AML-193 (cell line): ENCODE measurements around the gene TACC2.
"Not testable (repeated sequence)": the region's sequence is repeated elsewhere in the genome, so short reads cannot be mapped to it uniquely, and the experiment has no call there.

ENCODE experiments used
- DNase-seq, 2 experiments: peaks; one replicate each; lab custom pipeline; 2025; lab: John Stamatoyannopoulos, UW

Gene TACC2

DNA sequence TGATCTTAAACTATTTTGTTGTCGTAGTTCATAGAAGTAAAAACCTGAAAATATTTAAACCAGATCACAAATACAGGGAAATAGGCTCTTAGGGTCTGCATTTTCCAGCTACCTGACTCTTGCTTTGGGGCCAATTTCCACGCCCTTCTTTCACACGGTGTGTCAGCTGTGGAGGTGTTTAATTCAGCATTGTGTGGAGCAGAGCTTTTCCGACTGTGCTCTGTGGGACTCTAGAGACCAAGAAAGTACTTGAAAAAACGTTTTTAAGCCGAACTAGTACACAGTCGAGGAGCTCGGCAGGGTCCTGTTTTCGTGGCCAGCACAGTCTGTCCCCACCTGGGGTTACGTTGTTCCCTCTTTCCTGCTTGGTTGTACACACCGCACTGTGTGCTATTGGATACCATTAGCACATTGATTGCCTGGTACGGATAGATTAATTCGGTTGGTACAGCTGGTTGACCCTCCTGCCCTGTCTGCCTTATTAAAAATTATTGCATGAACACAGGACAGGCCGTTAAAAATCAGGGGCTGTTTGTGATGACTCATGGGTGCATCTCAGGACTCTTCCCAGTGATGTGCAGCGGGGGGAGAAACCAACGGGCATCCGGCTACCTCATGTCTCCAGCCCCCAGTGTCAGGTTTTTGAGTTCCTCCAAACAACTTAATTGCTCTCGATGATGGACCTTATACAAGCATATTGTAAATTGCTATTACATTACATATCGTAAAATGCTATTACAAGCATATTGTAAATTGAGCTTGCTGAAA, 201.4 kb downstream of the TACC2 start:
- DNase-seq, result no peak

- DNase-seq, result no peak
These were observed 203.1 kb downstream of the TACC2 start for GRCh38 chr10:122191936-122192541.

- DNase-seq, result no peak
These were observed 205.3 kb downstream of the TACC2 start for GRCh38 chr10:122194251-122194650.

DNA sequence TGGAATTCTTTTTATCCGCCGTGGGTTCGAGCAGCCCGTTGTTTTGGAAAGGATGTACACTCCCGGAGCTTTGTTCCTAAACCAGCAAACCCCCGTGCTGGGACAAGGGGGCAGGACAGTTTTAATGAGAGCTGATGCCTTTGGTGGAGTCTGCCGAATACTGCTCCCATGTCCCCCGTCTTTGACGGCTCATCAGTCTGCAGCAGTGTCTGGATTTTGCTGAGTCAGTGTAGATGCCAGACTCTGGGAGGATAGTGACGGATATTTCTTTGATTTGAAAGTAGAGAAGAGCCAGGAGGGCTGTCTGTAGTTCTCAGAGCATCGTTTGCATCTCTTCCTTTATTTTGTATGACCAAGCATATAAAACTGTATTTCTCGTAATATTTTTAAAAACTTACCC, 207.3 kb downstream of the TACC2 start:
- DNase-seq, result no peak

GRCh38 chr10:122197611-122198222, 208.8 kb downstream of the TACC2 start:
- no peak for DNase-seq

GRCh38 chr10:122198631-122199030, 209.7 kb downstream of the TACC2 start:
- no peak for DNase-seq

DNA sequence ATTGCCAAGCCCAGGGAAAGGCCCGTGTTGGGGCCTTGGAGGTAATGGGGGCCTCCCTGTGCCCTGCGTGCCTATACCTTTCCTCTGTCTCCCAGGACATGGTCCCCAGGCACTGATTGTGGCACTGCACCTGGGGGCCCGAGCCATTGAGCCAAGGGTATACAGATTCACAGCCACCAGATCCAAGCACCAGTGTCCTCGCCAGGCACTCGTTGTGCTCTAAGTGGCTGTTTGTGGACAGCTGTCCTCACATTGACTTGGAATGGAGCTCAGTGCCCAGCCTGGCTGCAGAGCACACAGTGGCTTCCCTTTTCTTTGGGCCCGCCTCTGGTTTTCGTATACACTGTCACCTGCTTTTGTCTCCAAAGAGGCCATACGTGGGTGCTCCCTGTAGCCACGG, 210.1 kb downstream of the TACC2 start:
- no peak for DNase-seq

GRCh38 chr10:122199689-122200088, 210.7 kb downstream of the TACC2 start:
- no peak for DNase-seq

GRCh38 chr10:122201401-122201800, 212.4 kb downstream of the TACC2 start:
- DNase-seq, result no peak

GRCh38 chr10:122203180-122203579, 214.2 kb downstream of the TACC2 start:
- DNase-seq, result not testable (repeated sequence)

DNA sequence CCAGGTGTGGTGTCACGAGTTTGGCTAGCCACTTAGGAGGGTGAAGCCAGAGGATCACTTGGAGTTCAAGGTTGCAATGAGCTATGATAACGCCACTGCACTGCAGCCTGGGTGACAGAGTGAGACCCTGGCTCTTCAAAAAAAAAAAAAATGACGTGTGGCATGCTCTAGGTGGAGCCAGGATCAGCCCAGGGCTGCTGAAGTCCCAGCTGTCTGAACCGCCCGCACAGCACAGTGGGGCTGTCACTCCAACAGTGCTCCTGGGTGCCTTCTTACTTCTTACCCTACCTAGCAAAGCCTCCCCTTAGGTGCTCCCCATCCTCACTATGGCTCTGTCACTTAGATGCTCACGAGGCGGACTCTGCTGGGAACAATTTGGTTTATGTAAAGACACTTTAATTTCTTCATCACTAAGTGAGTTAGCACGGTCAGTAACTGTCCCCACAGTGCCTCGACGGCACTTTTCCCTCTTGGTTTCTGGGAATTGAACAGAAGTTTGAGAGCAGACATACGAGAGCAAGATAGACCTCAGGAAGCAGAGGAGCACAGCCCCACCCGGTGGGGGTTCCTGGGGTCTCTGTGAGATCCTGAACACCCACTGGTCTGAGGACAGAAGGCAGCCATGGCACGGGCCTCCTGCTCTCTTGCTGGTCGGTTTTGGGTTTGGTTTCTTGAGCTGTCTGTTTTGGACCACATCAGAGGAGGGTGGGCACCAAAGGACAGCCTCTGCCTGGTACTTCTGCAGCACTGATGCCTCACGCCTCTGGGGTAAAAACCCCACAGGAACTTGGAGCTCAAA, 215.9 kb downstream of the TACC2 start:
- DNase-seq, result no peak

DNA sequence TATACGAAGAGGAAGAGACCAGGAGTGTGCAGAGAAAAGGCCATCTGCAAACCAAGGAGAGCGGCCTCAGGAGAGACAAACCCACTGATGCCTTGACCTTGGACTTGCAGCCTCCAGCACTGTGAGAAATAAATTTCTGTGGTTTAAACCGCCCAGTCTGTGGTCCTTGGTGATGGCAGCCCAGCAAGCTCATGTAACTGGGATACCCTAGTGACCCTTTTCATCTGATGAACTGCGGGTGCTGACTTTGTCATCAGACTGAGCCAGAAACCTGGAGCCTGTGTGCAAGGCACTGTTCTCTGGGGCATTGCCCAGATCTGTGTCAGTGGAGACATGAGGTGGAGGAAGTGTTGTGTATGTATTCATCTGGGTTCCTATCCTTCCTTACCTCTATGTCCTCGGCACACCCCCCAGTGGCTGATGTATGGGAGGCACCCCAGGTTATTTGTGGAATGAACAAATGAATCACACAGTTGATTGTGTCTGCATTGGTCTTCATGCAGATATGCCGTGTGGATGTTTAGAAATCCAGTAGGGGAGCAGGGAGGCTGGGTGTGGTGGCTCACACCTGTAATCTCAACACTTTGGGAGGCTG, 217.6 kb downstream of the TACC2 start:
- DNase-seq, result no peak

GRCh38 chr10:122207163-122207562, 218.2 kb downstream of the TACC2 start:
- DNase-seq, result no peak

- no peak for DNase-seq
These were observed 218.6 kb downstream of the TACC2 start for GRCh38 chr10:122207596-122207995.

GRCh38 chr10:122208571-122209430, 219.8 kb downstream of the TACC2 start:
- no peak for DNase-seq

GRCh38 chr10:122210481-122211265, 221.7 kb downstream of the TACC2 start:
- DNase-seq, result no peak

GRCh38 chr10:122213364-122213763, 224.4 kb downstream of the TACC2 start:
- no peak for DNase-seq

DNA sequence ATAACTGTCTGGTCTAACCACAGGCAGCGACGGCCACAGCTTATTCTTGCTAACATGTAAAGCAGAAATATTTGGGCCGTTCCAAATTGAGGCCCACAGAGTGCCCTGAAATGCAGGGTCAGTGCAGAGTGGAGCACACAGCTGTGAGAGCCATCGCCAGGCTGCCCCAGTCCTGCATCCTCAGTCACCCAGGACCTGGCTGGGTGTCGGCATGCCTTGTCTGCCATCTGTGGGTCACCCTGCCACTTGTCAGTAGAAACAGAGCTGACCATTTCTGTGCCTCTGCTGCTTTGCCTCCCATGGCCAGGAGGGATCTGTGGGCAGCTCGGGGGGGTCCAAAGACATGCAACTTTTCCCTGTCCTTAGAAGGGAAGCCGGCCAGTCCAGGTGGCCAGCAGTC, 224.8 kb downstream of the TACC2 start:
- DNase-seq, result no peak

GRCh38 chr10:122216047-122216446, 227.1 kb downstream of the TACC2 start:
- no peak for DNase-seq

DNA sequence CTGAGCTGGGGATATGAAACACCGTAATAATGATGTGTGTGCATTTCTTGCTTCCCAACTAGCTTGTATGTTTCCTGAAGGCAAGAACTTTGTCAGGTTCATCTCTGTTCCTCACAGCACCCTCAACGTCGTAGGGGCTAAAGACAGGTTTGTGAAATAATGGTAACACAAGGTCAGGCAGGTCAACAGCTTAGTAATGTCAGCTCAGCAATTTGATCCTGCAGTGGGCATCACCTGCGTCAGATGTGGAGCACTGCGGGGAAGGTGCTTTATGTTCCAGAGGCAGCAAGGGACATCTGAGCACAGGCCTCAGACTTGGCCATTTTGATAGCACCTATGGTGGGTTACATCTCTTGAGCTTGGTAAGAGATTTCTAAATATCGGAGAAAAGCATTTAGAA, 230.4 kb downstream of the TACC2 start:
- no peak for DNase-seq
